Measurements from ENCODE around the gene ILDR1.

DNA sequence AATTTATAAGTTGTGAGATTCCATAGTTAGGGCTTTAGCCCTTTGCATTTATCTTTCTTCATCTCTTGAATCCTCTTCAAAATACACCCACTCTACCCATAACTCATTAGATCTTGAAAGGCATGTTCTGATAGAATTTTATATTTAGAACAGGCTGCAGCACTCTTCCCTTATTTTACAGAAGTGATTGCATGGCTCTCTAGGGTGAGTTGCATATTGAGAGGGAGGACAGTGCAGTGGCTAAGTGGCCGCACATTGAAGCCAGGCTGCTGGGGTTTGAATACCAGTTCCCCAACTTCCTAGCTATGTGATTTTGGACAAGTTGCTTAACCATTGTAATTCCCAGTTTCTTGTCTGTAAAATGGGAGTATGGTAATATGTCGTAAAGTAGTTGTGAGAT is 35.6 kb upstream of the ILDR1 start:
- TF ChIP-seq, protein P1, sequence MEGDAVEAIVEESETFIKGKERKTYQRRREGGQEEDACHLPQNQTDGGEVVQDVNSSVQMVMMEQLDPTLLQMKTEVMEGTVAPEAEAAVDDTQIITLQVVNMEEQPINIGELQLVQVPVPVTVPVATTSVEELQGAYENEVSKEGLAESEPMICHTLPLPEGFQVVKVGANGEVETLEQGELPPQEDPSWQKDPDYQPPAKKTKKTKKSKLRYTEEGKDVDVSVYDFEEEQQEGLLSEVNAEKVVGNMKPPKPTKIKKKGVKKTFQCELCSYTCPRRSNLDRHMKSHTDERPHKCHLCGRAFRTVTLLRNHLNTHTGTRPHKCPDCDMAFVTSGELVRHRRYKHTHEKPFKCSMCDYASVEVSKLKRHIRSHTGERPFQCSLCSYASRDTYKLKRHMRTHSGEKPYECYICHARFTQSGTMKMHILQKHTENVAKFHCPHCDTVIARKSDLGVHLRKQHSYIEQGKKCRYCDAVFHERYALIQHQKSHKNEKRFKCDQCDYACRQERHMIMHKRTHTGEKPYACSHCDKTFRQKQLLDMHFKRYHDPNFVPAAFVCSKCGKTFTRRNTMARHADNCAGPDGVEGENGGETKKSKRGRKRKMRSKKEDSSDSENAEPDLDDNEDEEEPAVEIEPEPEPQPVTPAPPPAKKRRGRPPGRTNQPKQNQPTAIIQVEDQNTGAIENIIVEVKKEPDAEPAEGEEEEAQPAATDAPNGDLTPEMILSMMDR (IDR thresholded peaks at IDR 0.05), result no peak
- no peak for TF ChIP-seq EZH2 (IDR thresholded peaks at IDR 0.05)
- no peak for TF ChIP-seq EZH2phosphoT487 (IDR thresholded peaks at IDR 0.05)
